Gastroesophageal sphincter (tissue), 4 donors: Measurements from ENCODE around the gene MRPS21. TPM values are rescaled to one million over a fixed set of nuclear protein-coding genes. Genes with fewer than 3 reads are reported as not detected.

Experiments
- ATAC-seq: fragments of 150-250 bp; one replicate; pipeline ENCODE4 v1.9.1; 2016; ENCODE audit warnings: mild to moderate bottlenecking, moderate library complexity
- H3K27ac ChIP-seq, 4 donors: fragments of 200-600 bp; sonication (generic) in 3 of 4; 1 replicate in 3 of 4; 2 replicates in 1 of 4; pipeline ENCODE4 v1.5.1; 2016 to 2019
- H3K27me3 ChIP-seq: fragments of 200-600 bp; sonication (generic); one replicate; pipeline ENCODE4 v1.5.1; 2019
- H3K36me3 ChIP-seq, 2 donors: fragments of 200-600 bp; sonication (generic); one replicate each; pipeline ENCODE4 v1.5.1; 2019; ENCODE audit warnings: control low read depth in 1 of 2
- H3K4me1 ChIP-seq, 3 donors: fragments of 200-600 bp; sonication (generic); 1 replicate in 2 of 3; 2 replicates in 1 of 3; pipeline ENCODE4 v1.5.1; 2016 to 2019; ENCODE audit warnings: control low read depth in 2 of 3
- H3K4me3 ChIP-seq, 2 donors: fragments of 200-600 bp; sonication (generic); one replicate each; pipeline ENCODE4 v1.5.1; 2019; ENCODE audit warnings: mild to moderate bottlenecking in 1 of 2, moderate library complexity in 1 of 2
- H3K9me3 ChIP-seq, 3 donors: fragments of 200-600 bp; sonication (generic); one replicate each; pipeline ENCODE4 v1.5.1; 2017 to 2019; ENCODE audit warnings: control low read depth in 2 of 3
- CTCF ChIP-seq, 4 experiments: fragments of 200-600 bp in 2 of 4; fragments of 450-650 bp in 2 of 4; sonication (generic) in 1 of 4; IDR thresholded peaks; one replicate each; pipeline ENCODE4 v1.5.1; 2017 to 2019; ENCODE audit warnings: antibody characterized with exemption in 4 of 4, mild to moderate bottlenecking in 2 of 4, moderate library complexity in 2 of 4
- EP300 ChIP-seq: sonication (generic); formaldehyde crosslinking; IDR thresholded peaks from one replicate; pipeline ENCODE4 v1.6.1; 2017; ENCODE audit warnings: antibody characterized with exemption, mild to moderate bottlenecking
- POLR2A ChIP-seq, 2 donors: fragments of 450-650 bp; IDR thresholded peaks; one replicate each; pipeline ENCODE4 v1.6.1; 2017; ENCODE audit warnings: antibody characterized with exemption in 2 of 2, mild to moderate bottlenecking in 2 of 2, moderate library complexity in 1 of 2
- POLR2AphosphoS5 ChIP-seq: sonication (generic); formaldehyde crosslinking; IDR thresholded peaks from one replicate; pipeline ENCODE4 v1.6.1; 2017; ENCODE audit warnings: antibody characterized with exemption
- WGBS, 2 donors: methylation state at CpG; one replicate each; pipeline ENCODE4 v1.1.5; 2018; ENCODE audit warnings: low coverage in 1 of 2; 5-methylcytosine and 5-hydroxymethylcytosine counted together
- total RNA-seq, 4 donors: library from RNA; depleted of rRNA; stranded (reverse); fragments of >200 nt; gene quantifications; one replicate each; pipeline ENCODE4 v1.1.0, GENCODE V29; 2016

Gene MRPS21
- total RNA-seq, 4 donors from 2014 or later: 36.0 to 59.9 (median 43.4) TPM

DNA sequence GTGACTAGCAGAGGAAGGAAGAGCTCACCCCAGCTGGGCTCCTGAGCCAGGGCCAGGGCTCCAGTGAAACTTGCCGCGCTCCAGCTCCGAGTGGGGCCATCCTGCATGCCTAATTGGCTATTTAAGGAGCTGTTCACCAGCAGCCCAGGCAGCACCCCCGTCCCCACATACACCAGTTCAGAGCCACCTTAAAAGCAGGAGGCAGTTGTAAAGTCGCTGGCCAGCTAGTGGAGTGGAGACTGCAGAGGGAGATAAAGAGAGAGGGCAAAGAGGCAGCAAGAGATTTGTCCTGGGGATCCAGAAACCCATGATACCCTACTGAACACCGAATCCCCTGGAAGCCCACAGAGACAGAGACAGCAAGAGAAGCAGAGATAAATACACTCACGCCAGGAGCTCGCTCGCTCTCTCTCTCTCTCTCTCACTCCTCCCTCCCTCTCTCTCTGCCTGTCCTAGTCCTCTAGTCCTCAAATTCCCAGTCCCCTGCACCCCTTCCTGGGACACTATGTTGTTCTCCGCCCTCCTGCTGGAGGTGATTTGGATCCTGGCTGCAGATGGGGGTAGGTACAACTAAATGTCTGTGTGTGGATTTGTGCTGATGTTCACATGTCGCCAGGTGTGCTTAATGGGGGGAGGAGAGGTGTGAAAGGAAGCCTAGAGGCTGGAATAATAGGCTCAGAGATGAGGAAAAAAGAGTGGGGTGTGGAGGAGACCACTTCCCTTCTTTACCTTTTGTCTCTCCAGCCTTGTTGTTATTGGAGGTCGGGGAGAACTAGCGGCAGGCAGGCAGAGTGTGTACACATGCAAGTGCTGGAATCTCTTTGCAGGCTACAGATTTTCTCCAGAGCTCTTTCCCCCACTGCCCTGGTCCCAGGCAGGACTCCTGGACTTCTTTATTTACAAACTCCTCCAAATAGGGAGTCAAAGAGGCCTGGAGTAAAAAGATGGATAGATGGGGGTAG, 35.8 kb upstream of the MRPS21 start, which contains the start of gene CA14:
CA14 (plus strand) TSS at position 151 of the 962 bp plus-strand sequence; CDS start at position 506, 355 bp downstream.
- Histone ChIP-seq H3K4me1 (peaks cover 0 to 51% (median 14%) of the 10 kb centered on the region in 3 donors), H3K4me3 (no peak within 1 kb of the TSS), H3K36me3 (no peaks in the 10 kb centered on the region), H3K9me3 (no peaks in the 10 kb centered on the region), H3K27me3 (no peaks in the 10 kb centered on the region), H3K27ac (peak within 1 kb of the TSS in 3 of 4 donors; percentile 81 to 84 (median 82))
- whole genome bisulfite sequencing, 2 donors: 35 to 37% methylated on average over 6 to 11 of the region's 13 CpGs
- ATAC-seq: no peak
- TF ChIP-seq POLR2A (IDR thresholded peaks at IDR 0.05) (no peak), EP300 (no peak), CTCF (IDR thresholded peaks at IDR 0.05) (no peak), POLR2AphosphoS5 (no peak)

GRCh38 chr1:150259217-150259616, 34.4 kb upstream of the MRPS21 start:
- no peaks in the 10 kb centered on the region for H3K27me3 ChIP-seq
- H3K4me3 ChIP-seq: no peak overlapping the region
- WGBS, 2 donors: 63% methylated on average over 4 of the region's 4 CpGs; no CpG with 5 or more reads in 1 of the 2 donors
- ATAC-seq: no peak
- peak overlapping the region in 3 of 4 donors; percentile 21 to 82 (median 81) for H3K27ac ChIP-seq
- peaks cover 0 to 51% (median 14%) of the 10 kb centered on the region in 3 donors for H3K4me1 ChIP-seq
- peaks cover 0 to 3% of the 10 kb centered on the region in 2 donors for H3K36me3 ChIP-seq
- no peaks in the 10 kb centered on the region for H3K9me3 ChIP-seq
- no peak for TF ChIP-seq POLR2AphosphoS5
- TF ChIP-seq EP300: no peak
- no peak for TF ChIP-seq CTCF (IDR thresholded peaks at IDR 0.05)
- no peak for TF ChIP-seq POLR2A (IDR thresholded peaks at IDR 0.05)

GRCh38 chr1:150259758-150260669, 33.6 kb upstream of the MRPS21 start:
- Histone ChIP-seq H3K4me1 (peaks cover 0 to 51% (median 14%) of the 10 kb centered on the region in 3 donors), H3K27me3 (no peaks in the 10 kb centered on the region), H3K4me3 (no peak overlapping the region), H3K27ac (peak overlapping the region in 3 of 4 donors; percentile 21 to 82 (median 81)), H3K9me3 (no peaks in the 10 kb centered on the region), H3K36me3 (peaks cover 0 to 11% of the 10 kb centered on the region in 2 donors)
- ATAC-seq: peak; percentile 19
- TF ChIP-seq POLR2A (IDR thresholded peaks at IDR 0.05): no peak
- no peak for TF ChIP-seq CTCF (IDR thresholded peaks at IDR 0.05)
- TF ChIP-seq POLR2AphosphoS5: no peak
- no peak for TF ChIP-seq EP300
- 16 to 22% methylated on average over 5 of the region's 11 CpGs for WGBS, 2 donors

- no peak overlapping the region for H3K27ac ChIP-seq
- H3K4me1 ChIP-seq: peaks cover 0 to 44% (median 10%) of the 10 kb centered on the region in 3 donors
- no peak overlapping the region for H3K4me3 ChIP-seq
- no peaks in the 10 kb centered on the region for H3K9me3 ChIP-seq
- 92 to 100% methylated on average over 2 of the region's 6 CpGs for WGBS, 2 donors
- no peak for TF ChIP-seq EP300
- no peak for TF ChIP-seq POLR2AphosphoS5
- no peak for TF ChIP-seq POLR2A (IDR thresholded peaks at IDR 0.05)
- no peak for TF ChIP-seq CTCF (IDR thresholded peaks at IDR 0.05)
- no peak for ATAC-seq
- H3K36me3 ChIP-seq: peaks cover 0 to 24% of the 10 kb centered on the region in 2 donors
- no peaks in the 10 kb centered on the region for H3K27me3 ChIP-seq
These were observed 32.3 kb upstream of the MRPS21 start for GRCh38 chr1:150261367-150261766.
